GM12892 (cell line): Measurements from ENCODE around the gene IL17C.

Experiments
- POLR2A ChIP-seq: IDR thresholded peaks from 2 replicates; pipeline ENCODE4 v1.6.1; 2011; ENCODE audit warnings: low read depth, low read length, control low read depth
- POLR2AphosphoS5 ChIP-seq: IDR thresholded peaks from 2 replicates; pipeline ENCODE4 v1.6.1; 2011; ENCODE audit warnings: low read depth, low read length, control low read depth
- TAF1 ChIP-seq: IDR thresholded peaks from 2 replicates; pipeline ENCODE4 v1.6.1; 2011; ENCODE audit warnings: low read depth, mild to moderate bottlenecking, control low read depth, low read length, borderline replicate concordance

DNA sequence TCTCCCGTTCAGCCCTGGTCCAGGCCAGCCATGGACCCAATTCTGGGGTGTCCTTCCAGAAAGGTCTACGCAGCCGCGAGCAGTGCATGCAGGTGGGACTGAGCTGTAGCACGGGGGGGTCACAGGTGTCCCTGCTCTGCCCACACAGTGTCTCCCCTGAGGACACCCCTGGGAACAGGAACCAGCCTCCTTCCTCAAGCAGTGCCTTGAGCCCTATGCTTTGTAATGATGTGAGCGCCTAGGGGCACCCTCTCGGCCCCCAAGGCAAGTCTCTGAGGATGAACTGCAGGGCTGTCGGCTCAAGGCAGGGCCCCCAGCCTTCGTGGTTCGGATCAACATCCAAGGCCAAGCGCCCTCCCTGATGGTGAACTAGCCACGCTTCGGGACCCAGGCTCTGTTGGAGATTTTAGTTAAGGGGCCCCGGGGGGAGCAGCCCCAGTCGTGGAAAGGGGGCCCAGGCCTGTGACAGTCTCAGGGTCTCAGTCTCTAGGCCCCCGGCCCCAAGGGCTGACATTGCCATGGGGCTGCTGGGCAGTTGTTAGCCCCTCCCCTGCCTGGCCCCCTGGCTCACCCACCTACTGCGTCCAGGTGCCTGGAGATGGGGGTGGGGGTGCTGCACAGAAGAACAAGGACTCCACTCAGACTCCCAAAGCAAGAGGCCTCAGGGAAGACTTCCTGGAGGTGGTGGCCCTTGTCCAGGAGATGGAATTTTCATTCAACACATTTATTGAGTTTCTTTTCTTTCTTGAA is 2.3 kb downstream of the IL17C start:
- no peak for TF ChIP-seq TAF1
- 0 out of 2 replicates have a peak, but pooled peaks have one; percentile 23 for TF ChIP-seq POLR2AphosphoS5
- 0 out of 2 replicates have a peak, but pooled peaks have one; percentile 28 for TF ChIP-seq POLR2A
